Common myeloid progenitor, CD34-positive (primary cell): Measurements from ENCODE around the gene DTWD2.
"Not testable (repeated sequence)": the region's sequence is repeated elsewhere in the genome, so short reads cannot be mapped to it uniquely, and the experiment has no call there.

Experiments
- CTCF ChIA-PET: fragments of 350-600 bp; sonication (Branson Sonifier 250); formaldehyde crosslinking; loops from one replicate; lab custom pipeline; 2021; ENCODE audit warnings: antibody characterized with exemption; lab: Charles Lee
- POLR2A ChIA-PET: fragments of 350-600 bp; sonication (Branson Sonifier 250); formaldehyde crosslinking; loops from one replicate; lab custom pipeline; 2021; ENCODE audit warnings: antibody characterized with exemption; lab: Charles Lee
- DNase-seq, 3 donors: peaks; one replicate each; pipeline versions ENCODE4 v3.0.0 to v3.0.0-alpha.2; 2013
- H3K27ac ChIP-seq, 2 experiments: 1 replicate in 1 of 2; 2 replicates in 1 of 2; pipeline ENCODE4 v1.7.0; 2013; ENCODE audit warnings: inconsistent platforms in 2 of 2, low read length in 2 of 2, mild to moderate bottlenecking in 2 of 2, low read depth in 1 of 2, moderate library complexity in 1 of 2; ENCODE audit not compliant: severe bottlenecking in 2 of 2, insufficient read depth in 1 of 2, poor library complexity in 1 of 2
- H3K27me3 ChIP-seq, 5 experiments: replicated peaks in 2 of 5; 1 replicate in 3 of 5; 2 replicates in 2 of 5; pipeline versions ENCODE4 v1.6.1 to v1.7.0; 2013; ENCODE audit warnings: low read length in 4 of 5, mild to moderate bottlenecking in 2 of 5, moderate library complexity in 2 of 5, inconsistent platforms in 1 of 5; ENCODE audit not compliant: insufficient read depth in 5 of 5, control insufficient read depth in 4 of 5
- H3K36me3 ChIP-seq, 4 experiments: 1 replicate in 2 of 4; 2 replicates in 2 of 4; pipeline versions ENCODE4 v1.6.1 to v1.7.0; 2013; ENCODE audit warnings: low read length in 3 of 4, control low read depth in 1 of 4, mild to moderate bottlenecking in 1 of 4; ENCODE audit not compliant: control insufficient read depth in 4 of 4, insufficient read depth in 4 of 4
- H3K4me1 ChIP-seq, 4 experiments: 1 replicate in 3 of 4; 2 replicates in 1 of 4; pipeline versions ENCODE4 v1.6.1 to v1.7.1; 2013; ENCODE audit warnings: low read length in 3 of 4, mild to moderate bottlenecking in 3 of 4, control low read depth in 1 of 4, inconsistent platforms in 1 of 4, moderate library complexity in 1 of 4; ENCODE audit not compliant: control insufficient read depth in 4 of 4, insufficient read depth in 4 of 4; ENCODE audit errors: control extremely low read depth in 1 of 4
- H3K4me3 ChIP-seq, 7 experiments: 1 replicate in 4 of 7; 2 replicates in 3 of 7; pipeline versions ENCODE4 v1.5.1 to v1.7.0; 2013; ENCODE audit warnings: mild to moderate bottlenecking in 7 of 7, low read length in 6 of 7, moderate library complexity in 6 of 7, inconsistent platforms in 2 of 7, low read depth in 2 of 7, control low read depth in 1 of 7; ENCODE audit not compliant: insufficient read depth in 4 of 7, control insufficient read depth in 1 of 7; ENCODE audit errors: extremely low read depth in 1 of 7
- H3K9me3 ChIP-seq, 5 experiments: 1 replicate in 4 of 5; 2 replicates in 1 of 5; pipeline versions ENCODE4 v1.6.1 to v1.7.1; 2013; ENCODE audit warnings: low read length in 4 of 5, mild to moderate bottlenecking in 2 of 5, inconsistent platforms in 1 of 5, low read depth in 1 of 5, moderate library complexity in 1 of 5; ENCODE audit not compliant: control insufficient read depth in 4 of 5, insufficient read depth in 2 of 5; ENCODE audit errors: control extremely low read depth in 1 of 5
- WGBS: methylation state at CpG from one replicate; pipeline ENCODE4 v1.1.5; 2013; ENCODE audit not compliant: insufficient coverage; 5-methylcytosine and 5-hydroxymethylcytosine counted together

Gene DTWD2

DNA sequence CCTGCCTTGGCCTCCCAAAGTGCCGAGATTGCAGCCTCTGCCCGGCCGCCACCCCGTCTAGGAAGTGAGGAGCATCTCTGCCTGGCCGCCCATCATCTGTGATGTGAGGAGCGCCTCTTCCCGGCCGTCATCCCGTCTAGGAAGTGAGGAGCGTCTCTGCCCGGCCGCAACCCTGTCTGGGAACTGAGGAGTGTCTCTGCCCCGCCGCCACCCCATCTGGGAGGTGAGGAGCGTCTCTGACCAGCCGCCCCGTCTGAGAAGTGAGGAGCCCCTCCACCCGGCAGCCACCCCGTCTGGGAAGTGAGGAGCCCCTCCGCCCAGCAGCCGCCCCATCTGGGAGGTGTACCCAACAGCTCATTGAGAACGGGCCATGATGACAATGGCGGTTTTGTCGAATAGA is 10.5 kb upstream of the DTWD2 start:
- H3K36me3 ChIP-seq, H3K27me3 ChIP-seq, POLR2A ChIA-PET, H3K27ac ChIP-seq, H3K4me1 ChIP-seq, H3K4me3 ChIP-seq, DNase-seq, CTCF ChIA-PET: not testable (repeated sequence)
- WGBS, result 94% methylated on average over 10 of the region's 24 CpGs
- H3K9me3 ChIP-seq, result peaks cover 5 to 26% (median 7%) of the 10 kb centered on the region in 5 experiments

DNA sequence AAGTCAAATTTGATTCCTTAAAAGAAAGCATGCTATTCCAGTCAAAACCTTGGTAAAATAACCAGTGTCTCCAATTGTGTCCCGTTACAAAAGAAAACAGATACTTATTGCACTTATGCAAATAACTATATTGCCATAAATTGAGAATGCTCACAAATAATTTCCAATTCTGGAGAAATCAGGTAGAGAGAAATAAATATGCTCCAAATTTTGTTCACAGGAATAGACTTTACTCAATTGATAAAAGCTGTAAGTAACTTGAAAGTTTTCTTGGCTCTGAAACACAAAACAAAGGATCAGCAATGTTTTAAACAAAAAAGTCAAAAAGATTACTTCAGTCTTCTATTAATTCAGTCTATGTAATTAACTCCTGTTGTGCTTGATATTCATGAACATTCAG is 7.8 kb upstream of the DTWD2 start:
- no CpG with 5 or more reads among the region's 1 CpG for WGBS
- Histone ChIP-seq H3K36me3 (no peaks in the 10 kb centered on the region), H3K9me3 (peaks cover 5 to 26% (median 7%) of the 10 kb centered on the region in 5 experiments), H3K4me3 (no peak overlapping the region), H3K4me1 (no peaks in the 10 kb centered on the region), H3K27ac (no peak overlapping the region), H3K27me3 (no peaks in the 10 kb centered on the region)
- CTCF ChIA-PET, result interaction anchor here (0.7 to 1.1 kb wide), 2 partner anchors 8 to 34 kb away, joined by 3 read pairs; partner anchors contain the start of gene DTWD2
- POLR2A ChIA-PET, result no interaction called here
- DNase-seq, result peak in 2 of 3 donors; percentile 11 to 35

DNA sequence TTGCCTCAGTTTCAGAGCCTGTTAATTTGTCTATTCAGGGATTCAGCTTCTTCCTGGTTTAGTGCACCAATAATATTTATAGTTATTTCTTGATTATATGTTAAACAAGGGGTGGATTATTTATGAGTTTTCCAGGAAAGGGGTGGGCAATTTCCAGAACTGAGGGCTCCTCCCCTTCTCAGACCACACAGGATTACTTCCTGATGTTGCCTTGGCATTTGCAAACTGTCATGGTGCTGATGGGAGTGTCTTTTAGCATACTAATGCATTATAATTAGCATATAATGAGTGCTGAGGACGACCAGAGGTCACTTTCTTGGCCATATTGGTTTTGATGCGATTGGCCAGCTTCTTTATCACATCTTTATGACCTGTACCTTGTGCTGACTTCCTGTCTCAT is 6.2 kb upstream of the DTWD2 start:
- POLR2A ChIA-PET, result no interaction called here
- Histone ChIP-seq H3K27me3 (no peaks in the 10 kb centered on the region), H3K4me1 (no peaks in the 10 kb centered on the region), H3K36me3 (no peaks in the 10 kb centered on the region), H3K9me3 (peaks cover 0 to 21% (median 6%) of the 10 kb centered on the region in 5 experiments), H3K27ac (no peak overlapping the region), H3K4me3 (no peak overlapping the region)
- no peak for DNase-seq
- WGBS, result 100% methylated on average over 2 of the region's 2 CpGs
- CTCF ChIA-PET, result no interaction called here

DNA sequence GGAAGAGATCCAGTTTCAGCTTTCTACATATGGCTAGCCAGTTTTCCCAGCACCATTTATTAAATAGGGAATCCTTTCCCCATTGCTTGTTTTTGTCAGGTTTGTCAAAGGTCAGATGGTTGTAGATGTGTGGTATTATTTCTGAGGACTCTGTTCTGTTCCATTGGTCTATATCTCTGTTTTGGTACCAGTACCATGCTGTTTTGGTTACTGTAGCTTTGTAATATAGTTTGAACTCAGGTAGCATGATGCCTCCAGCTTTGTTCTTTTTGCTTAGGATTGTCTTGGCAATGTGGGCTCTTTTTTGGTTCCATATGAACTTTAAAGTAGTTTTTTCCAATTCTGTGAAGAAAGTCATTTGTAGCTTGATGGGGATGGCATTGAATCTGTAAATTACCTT is 4.8 kb upstream of the DTWD2 start:
- H3K36me3 ChIP-seq, H3K4me1 ChIP-seq, H3K27me3 ChIP-seq, H3K27ac ChIP-seq, POLR2A ChIA-PET, H3K4me3 ChIP-seq, CTCF ChIA-PET, DNase-seq: not testable (repeated sequence)
- peaks cover 0 to 21% (median 6%) of the 10 kb centered on the region in 5 experiments for H3K9me3 ChIP-seq

DNA sequence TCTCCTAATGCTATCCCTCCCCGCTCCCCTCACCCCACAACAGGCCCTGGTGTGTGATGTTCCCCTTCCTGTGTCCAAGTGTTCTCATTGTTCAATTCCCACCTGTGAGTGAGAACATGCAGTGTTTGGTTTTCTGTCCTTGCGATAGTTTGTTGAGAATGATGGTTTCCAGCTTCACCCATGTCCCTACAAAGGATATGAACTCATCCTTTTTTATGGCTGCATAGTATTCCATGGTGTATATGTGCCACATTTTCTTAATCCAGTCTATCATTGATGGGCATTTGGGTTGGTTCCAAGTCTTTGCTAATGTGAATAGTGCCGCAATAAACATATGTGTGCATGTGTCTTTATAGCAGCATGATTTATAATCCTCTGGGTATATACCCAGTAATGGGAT is 3.7 kb upstream of the DTWD2 start:
- DNase-seq, POLR2A ChIA-PET: not testable (repeated sequence)

DNA sequence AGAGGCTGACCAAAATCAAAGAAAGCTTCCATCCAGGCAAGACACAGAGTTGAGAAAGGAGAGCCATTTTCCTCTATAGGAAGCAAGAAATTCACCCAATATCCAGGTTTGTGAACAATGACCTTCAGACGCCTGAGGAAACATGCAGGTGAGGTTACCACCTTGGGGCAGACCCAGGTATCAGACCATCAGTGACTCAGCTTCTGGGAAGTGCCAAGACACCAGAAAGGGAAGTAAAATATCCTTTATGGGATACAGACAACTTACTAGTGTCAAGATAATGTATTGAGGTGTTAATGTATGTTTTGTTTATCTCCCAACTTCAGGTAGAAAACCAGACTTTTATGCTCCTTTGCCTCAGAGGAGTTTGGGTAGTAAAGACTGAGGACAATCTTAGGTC is 2.2 kb upstream of the DTWD2 start:
- Histone ChIP-seq H3K27ac (no peak overlapping the region), H3K9me3 (peaks cover 0 to 9% (median 0%) of the 10 kb centered on the region in 5 experiments), H3K27me3 (no peaks in the 10 kb centered on the region), H3K36me3 (no peaks in the 10 kb centered on the region), H3K4me3 (no peak overlapping the region), H3K4me1 (peaks cover 8 to 19% (median 14%) of the 10 kb centered on the region in 4 experiments)
- no peak for DNase-seq
- 100% methylated on average over 1 of the region's 1 CpG for WGBS
- POLR2A ChIA-PET, result no interaction called here
- CTCF ChIA-PET, result interaction anchor here (1.0 kb wide), 1 partner anchor 11 kb away, joined by 3 read pairs; no protein-coding TSS in a partner anchor

More for the DNA sequence above, 3.7 kb upstream of the DTWD2 start:
- Histone ChIP-seq H3K9me3 (peaks cover 0 to 16% (median 2%) of the 10 kb centered on the region in 5 experiments), H3K4me1 (peaks cover 8 to 16% (median 13%) of the 10 kb centered on the region in 4 experiments)
- CTCF ChIA-PET, H3K36me3 ChIP-seq, H3K27me3 ChIP-seq, H3K4me3 ChIP-seq, H3K27ac ChIP-seq: not testable (repeated sequence)
- no CpG with 5 or more reads among the region's 3 CpGs for WGBS

DNA sequence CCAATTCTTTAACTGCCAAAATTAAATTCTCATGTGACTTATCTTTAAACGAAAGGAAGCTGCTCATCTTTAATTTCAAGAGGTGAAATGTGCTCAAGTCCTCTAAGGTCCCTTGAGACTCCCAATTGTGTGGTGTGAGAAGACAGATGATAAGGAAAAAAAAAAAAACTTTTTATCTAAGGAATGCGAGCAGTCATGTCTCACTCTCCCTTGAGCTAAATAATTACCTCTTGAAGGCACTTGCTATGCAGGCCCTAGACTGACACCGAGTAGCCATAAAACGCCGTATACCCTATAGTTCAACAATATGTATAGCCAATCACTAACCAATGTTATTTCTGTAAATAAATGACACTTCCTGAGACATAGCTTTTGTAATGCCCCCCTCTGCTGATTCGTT is 1.5 kb upstream of the DTWD2 start:
- no peak overlapping the region for H3K27ac ChIP-seq
- CTCF ChIA-PET, result interaction anchor here (0.6 to 2.2 kb wide), 7 partner anchors 8 to 464 kb away, joined by 3 to 8 read pairs (median 4); no protein-coding TSS in a partner anchor
- 98% methylated on average over 5 of the region's 6 CpGs for WGBS
- H3K36me3 ChIP-seq, result no peaks in the 10 kb centered on the region
- H3K4me3 ChIP-seq, result no peak overlapping the region
- no peak for DNase-seq
- no peaks in the 10 kb centered on the region for H3K27me3 ChIP-seq
- peaks cover 8 to 19% (median 14%) of the 10 kb centered on the region in 4 experiments for H3K4me1 ChIP-seq
- peaks cover 0 to 2% (median 0%) of the 10 kb centered on the region in 5 experiments for H3K9me3 ChIP-seq
- POLR2A ChIA-PET, result no interaction called here
